Limb (tissue), 2 donors: ENCODE data around the gene ZNF146.
"Not testable (repeated sequence)": the region's sequence is repeated elsewhere in the genome, so short reads cannot be mapped to it uniquely, and the experiment has no call there.

Experiments
- DNase-seq, 2 donors: peaks; one replicate each; pipeline ENCODE4 v3.0.0-alpha.2; 2016; ENCODE audit errors: extremely low spot score in 2 of 2

Gene ZNF146

DNA sequence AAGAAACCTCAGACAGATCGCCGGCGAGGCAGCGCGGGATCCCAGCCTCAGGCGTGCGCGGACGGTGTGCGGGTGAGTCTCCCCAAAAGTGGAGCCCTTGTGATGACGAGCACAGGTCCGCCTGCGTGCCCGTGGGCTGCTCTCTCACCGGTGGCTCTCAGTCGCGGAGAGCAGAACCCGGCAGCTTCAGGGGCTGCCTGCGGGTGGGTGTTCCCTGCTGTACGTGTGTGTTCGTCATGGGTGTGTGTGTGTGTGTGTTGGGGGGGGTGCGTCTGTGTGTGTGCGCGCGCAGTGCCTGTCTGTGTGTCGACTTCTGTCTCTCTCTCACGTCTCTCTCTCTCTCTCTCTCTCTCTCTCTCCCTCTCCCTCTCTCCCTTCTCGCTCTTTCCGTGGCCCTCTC, 54.4 kb downstream of the ZNF146 start:
- DNase-seq, result not testable (repeated sequence)
